ENCODE measurements around the gene RCAN3. TPM values are rescaled to one million over a fixed set of nuclear protein-coding genes. Genes with fewer than 3 reads are reported as not detected.

The RCAN3 gene
- total RNA-seq, result 1.5 and 1.9 TPM in 2 replicates

GRCh38 chr1:24502709-24503058 is at the start of gene RCAN3:
RCAN3 (plus strand) TSS chr1:24502836; CDS start chr1:24514373, 11,537 bp downstream.

GRCh38 chr1:24555591-24556413 is 53.2 kb downstream of the RCAN3 start, which contains the start of gene NCMAP:
NCMAP (plus strand) TSS chr1:24556087; CDS start chr1:24595431, 39,344 bp downstream.

Other genes with a start within 250 kb of the RCAN3 start
- not detected in 2 replicates for gene GRHL3, start 183.5 kb upstream of the RCAN3 start, total RNA-seq
- gene STPG1, start 89.1 kb upstream of the RCAN3 start, total RNA-seq, result 2.1 and 3.2 TPM in 2 replicates
- gene NIPAL3, start 87.0 kb upstream of the RCAN3 start, total RNA-seq, result 15.8 and 21.2 TPM in 2 replicates
- gene NCMAP, start 53.3 kb downstream of the RCAN3 start, total RNA-seq, result not detected in 2 replicates
- 24.2 and 25.1 TPM in 2 replicates for gene SRRM1, start 140.5 kb downstream of the RCAN3 start, total RNA-seq
- gene CLIC4, start 242.6 kb downstream of the RCAN3 start, total RNA-seq, result 291 and 396 TPM in 2 replicates